ENCODE data around the gene PERM1.
"Not testable (repeated sequence)": the region's sequence is repeated elsewhere in the genome, so short reads cannot be mapped to it uniquely, and the experiment has no call there.

PERM1 gene, protein sequence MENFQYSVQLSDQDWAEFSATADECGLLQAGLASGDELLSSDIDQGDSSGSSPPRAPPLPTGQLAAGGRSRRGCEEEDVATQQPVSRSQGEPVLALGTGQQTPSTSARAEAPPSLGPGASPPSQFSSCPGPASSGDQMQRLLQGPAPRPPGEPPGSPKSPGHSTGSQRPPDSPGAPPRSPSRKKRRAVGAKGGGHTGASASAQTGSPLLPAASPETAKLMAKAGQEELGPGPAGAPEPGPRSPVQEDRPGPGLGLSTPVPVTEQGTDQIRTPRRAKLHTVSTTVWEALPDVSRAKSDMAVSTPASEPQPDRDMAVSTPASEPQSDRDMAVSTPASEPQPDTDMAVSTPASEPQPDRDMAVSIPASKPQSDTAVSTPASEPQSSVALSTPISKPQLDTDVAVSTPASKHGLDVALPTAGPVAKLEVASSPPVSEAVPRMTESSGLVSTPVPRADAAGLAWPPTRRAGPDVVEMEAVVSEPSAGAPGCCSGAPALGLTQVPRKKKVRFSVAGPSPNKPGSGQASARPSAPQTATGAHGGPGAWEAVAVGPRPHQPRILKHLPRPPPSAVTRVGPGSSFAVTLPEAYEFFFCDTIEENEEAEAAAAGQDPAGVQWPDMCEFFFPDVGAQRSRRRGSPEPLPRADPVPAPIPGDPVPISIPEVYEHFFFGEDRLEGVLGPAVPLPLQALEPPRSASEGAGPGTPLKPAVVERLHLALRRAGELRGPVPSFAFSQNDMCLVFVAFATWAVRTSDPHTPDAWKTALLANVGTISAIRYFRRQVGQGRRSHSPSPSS

DNA sequence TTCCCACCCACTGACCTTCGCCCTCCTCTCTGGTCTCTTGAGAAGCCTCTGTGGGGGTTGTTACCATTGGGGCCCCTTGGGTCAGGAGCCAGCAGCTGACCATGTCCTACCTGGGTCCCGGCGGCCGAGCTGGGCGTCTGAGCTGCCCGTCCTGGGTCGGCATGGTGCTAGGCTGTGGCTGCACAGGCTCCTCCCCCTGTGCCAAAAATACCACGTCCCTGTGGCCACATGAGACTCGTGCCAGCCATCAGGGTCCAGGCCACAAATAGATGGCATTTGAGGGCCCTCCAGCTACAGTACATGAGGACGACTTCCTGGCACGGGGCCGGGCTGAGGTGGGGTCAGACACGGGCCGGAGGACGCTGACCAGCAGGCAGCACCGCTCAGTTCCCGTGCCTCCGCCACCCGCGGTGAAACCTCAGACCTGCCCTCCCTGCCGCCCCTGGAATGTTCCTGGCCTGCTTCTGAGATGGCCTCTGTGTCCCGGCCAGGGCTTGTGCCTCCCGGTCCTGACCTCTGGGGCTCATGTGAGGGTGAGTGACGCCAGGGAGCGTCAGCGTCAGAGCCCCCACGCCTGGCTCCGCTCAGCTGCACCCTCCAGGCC lies at the start of gene PERM1:
PERM1 (minus strand) TSS at position 139 of the 604 bp plus-strand sequence. CDS start 1,064 bp downstream, outside the sequence.
- DNase-seq (ENCODE audit: extremely low read depth in 1 of 2, low read depth in 1 of 2) = no peak

DNA sequence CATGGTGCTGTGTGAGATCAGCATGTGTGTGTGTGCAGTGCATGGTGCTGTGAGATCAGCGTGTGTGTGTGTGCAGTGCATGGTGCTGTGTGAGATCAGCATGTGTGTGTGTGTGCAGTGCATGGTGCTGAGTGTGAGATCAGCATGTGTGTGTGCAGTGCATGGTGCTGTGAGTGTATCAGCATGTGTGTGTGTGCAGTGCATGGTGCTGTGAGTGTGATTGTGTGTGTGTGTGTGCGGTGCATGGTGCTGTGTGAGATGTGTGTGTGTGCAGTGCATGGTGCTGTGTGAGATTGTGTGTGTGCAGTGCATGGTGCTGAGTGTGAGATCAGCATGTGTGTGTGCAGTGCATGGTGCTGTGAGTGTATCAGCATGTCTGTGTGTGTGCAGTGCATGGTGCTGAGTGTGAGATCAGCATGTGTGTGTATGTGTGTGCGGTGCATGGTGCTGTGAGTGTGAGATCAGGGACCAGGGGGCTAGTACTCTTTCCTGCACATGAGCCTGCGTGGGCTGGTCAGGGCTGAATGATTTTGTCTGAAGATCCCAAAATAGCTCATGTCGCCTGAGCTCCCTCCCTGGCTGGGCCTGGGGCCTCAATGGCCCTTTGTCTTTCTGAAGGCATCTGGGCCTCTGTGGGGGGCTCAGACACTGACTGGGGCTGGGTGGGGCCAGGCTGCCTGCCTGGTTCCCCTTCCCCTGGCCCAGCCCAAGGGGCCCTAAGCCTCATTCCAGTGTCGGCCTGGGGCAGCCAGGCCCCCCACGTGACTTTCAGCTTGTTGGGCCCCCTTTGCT lies 49.2 kb upstream of the PERM1 start:
- not testable (repeated sequence) for DNase-seq (ENCODE audit: extremely low read depth in 1 of 2, low read depth in 1 of 2)

DNA sequence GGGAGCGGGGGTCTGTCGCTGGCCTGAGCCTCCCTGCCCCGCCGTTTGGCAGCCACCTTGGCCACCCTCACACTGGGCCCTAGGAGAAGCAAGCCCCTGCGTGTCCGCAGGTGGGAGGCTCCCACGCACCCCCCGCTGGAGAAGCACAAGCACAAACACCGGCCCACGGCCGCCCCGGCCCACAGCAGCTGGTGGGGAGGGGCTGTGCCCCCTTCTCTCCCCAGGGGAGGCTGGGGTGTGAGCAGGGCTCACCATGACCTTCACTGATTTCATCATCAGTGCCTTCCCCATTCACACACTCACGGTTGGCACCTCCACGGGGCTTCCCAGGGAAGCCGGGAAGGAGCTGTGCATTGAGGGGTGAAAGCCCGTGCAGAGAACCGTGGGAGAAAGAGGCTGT lies 45.9 kb upstream of the PERM1 start:
- DNase-seq (ENCODE audit: extremely low read depth in 1 of 2, low read depth in 1 of 2) = no peak

DNA sequence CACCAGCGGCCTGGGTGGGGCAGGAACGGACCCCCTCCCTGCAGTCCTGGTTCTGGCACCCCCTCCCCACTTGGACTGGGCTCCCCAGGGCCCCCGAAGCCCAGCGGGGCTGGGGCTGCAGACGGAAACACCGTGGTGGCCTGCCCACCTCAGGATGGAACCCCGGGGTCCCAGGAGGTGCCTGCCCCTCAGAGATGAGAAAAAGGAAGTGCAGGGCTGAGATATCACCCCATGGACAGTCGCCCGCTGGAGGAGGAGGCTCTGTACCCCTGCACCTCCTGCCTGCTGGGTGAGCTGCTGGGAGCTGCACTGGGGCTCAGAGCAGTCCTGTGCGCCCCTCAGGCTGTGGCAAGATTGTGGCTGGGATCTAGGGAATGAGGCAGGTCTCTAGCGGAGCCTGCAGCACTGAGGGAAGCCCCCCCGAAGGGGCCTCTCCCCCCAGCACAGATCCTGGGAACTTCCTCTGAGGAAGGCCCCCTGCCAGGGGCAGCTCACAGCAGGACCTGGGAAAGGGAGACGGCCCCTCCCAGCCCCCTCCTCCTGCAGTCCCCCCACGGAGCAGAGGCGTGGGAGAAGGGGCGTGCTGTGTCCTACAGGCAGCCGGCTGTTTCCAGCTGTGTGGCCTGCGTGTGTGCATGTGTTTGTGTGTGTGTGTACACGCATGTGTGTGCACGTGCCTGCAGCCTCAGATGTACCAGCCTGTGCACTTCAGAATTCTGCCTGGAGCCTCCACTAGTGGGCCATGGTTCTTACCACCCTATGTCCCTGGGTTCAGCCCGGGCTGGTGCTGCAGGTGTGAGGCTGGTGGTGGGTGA lies 44.9 kb upstream of the PERM1 start:
- DNase-seq (ENCODE audit: extremely low read depth in 1 of 2, low read depth in 1 of 2) = no peak

DNA sequence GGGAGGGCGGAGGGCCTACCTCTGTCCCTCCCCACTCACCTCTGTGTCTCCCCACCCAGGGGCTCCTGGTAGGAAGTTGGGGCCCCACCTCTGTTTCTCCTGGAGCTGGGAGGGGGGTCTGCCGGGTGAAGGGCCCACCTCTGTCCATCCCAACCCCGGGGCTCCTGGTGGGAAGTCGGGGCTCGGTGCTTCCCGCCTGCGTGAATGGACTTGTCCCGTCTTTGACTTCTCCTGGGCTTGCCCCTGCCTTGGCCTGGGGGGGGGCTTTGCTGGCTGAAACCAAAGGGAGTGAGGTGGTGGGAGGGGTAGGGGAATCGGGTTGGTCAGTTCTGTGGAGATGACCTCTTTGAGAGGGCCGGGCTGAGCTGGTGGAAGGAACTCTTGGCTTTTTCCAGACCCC lies 43.8 kb upstream of the PERM1 start:
- DNase-seq (ENCODE audit: extremely low read depth in 1 of 2, low read depth in 1 of 2) = no peak

DNA sequence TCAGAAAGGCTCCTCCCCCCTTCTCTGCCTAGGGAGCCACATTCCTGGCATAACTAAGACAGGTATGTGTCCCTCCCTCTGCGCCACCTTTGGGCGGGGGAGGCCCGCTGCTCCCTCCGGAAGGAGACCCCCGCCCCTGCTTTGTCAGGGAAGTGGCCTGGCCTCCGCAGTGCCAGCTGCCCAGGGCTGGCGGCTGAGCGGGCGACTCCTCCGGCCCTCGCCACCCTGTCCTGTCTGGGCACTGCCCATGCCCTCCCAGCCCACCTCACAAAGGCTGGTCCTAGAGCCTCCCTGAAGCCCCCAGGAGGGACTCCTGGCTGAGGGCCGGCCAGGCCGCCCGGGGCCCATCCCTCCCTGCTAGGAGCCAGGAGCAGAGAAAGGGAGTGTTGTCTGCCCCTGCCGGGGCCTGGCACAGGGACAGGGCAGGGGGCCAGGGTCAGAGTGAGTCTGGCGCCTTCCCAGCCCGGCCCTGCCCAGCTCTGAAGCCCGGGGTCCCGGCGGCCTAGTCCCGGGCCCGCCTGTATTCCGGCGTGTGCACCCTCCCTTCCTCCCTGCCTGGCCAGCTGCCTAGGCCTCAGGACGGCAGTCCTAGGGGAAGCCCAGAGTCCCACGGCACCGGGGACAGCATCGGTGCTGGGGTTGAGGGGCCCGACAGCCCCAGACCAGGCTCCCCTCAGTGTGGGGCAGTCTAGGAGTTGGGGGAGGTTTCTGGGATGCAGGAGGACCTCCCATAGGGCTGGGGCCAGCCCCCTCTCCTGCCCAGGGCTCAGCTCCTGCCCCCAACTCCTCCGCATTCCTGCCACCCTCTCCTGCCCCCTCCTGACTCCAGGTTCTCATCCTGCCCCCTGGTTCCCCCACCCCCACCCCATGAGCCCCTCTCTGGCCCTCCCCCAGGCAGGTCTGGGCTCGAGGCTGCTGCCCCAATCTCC lies 43.1 kb upstream of the PERM1 start:
- no peak for DNase-seq (ENCODE audit: extremely low read depth in 1 of 2, low read depth in 1 of 2)

DNA sequence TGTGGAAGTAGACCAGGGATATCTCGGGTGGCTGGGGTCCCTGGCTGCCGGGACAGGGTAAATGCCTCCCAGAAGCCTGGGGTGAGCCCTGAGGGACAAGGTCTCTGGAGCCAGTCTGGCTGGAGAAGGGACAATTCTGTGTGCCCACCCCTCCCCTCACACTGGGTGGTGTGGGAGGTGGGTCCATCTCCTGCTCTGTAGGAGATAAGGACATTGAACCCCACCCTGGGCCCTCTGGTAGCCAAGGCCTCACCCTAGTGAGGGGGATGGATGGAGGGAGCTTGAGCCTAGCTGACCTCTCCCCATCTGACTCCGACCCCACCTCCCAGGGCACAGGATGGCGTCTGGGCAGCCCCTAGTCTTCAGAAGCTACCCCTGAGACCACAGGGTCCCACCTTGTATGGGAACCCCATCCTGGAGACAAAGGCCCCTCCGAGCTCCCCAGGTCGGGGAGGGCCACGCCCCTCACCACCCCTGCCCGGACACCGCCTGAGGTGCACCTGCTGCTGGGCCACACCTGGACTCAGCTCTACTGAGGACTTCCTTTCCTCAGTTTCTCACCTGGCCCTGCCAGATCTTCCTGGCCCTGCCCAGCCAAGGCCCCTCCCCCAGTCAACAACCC lies 42.4 kb upstream of the PERM1 start:
- no peak for DNase-seq (ENCODE audit: extremely low read depth in 1 of 2, low read depth in 1 of 2)

DNA sequence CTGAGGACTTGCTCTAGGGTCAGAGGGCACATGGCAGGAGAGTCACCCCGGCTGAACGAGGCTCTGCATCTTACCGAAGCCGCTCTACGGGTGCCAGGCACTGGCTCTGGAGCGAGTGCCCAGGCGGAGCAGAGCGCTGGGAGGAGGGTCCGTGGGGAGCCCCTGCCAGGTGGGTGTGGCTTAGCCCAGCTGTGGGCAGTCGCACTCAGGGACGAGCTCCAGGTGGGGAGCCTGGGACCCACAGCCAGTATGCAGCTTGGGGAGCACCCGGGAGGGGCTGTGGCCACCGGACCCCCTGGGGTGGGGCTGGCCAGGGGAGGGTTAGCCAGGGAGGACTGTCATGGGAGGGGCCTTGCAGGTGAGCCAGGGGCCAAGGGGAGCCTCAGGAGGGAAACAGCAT lies 41.8 kb upstream of the PERM1 start:
- DNase-seq (ENCODE audit: extremely low read depth in 1 of 2, low read depth in 1 of 2) = no peak

DNA sequence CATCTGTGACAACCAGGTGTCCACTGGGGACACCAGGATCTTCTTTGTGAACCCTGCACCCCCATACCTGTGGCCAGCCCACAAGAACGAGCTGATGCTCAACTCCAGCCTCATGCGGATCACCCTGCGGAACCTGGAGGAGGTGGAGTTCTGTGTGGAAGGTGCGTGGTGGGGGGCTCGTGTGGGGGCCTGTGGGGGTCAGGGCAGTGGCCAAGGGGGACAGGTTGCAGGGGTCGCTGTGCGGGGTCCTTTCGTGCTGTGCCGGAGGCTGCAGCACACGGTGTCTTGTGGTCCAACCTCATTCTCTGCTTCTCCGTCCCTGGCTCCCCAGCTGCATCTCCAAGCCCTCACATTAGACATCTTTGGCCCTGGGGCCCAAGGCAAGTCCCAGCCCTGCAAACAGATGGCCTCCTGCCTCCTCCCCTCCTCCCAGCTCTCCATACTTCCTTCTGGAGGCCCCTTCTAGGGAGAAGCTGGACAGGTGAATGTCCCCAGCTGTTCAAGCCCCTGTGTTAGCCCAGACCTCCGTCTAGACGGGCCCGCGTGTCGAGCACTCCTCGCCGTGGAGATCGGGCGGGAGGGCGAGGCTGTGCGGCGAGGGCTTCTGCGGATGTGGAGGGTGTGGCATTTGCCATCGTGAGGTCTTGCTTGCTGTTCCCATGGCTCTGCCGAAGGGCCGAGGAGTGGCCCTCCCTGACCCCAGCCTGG lies 40.6 kb upstream of the PERM1 start:
- DNase-seq (ENCODE audit: extremely low read depth in 1 of 2, low read depth in 1 of 2) = no peak

DNA sequence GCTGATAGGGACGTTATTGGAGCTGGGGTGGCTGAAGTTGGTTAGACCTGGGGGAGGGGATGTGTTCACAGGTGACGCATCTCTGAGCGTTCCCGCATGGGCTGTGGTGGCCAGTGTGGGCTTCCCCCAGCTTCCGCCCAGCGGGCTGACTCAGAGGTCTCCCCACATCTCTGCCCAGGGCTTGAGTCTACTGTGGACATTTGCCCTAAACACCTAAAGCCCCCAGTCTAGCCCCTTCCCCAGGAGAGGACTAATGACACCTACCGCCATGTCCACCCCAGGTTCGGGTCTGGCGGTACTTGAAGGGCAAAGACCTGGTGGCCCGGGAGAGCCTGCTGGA lies 40.0 kb upstream of the PERM1 start:
- DNase-seq (ENCODE audit: extremely low read depth in 1 of 2, low read depth in 1 of 2) = no peak

DNA sequence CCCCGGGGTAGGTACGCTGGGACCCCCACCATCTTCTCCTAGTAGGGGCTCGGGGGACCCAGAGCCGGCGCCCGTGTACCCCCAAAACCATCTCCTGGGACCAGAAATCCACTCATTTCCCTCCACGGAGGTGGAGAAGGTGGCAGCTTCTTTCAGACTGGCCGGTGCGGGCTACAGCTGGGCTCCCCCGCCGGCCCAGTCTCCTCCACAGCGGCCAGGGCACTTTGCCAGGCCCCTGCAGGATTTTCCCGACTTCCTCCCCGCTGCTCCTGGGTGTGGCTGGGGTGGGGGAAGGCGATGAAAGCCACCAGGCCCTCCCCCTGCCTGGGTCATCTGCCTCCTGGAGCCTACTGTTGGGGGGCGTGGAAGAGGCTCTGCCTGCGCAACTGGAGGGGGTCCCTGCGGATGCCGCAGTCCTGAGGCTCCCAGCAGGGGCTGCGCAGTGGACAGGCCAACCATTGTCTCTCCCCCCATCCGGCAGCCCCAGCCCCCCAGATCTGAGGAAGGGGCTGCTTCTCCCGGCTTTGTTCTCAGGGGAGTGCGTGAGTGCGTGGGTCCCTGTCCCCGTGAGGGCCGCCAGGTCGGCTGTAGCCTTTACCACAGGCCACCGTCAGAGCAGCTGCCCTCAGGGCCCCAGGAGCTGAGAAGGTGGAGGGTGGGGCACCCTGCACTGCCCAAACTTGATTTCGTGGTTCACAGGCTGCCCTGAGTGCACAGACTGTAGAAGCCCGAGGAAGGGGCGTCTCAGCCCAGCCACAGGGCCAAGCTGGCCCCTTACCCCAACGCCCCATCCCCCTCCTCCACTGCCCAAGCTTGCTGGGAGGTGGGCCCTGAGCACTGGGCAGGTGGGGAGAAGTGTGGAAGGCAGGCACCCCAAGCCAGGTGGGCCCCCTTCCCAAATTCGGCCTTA lies 39.4 kb upstream of the PERM1 start:
- no peak for DNase-seq (ENCODE audit: extremely low read depth in 1 of 2, low read depth in 1 of 2)

DNA sequence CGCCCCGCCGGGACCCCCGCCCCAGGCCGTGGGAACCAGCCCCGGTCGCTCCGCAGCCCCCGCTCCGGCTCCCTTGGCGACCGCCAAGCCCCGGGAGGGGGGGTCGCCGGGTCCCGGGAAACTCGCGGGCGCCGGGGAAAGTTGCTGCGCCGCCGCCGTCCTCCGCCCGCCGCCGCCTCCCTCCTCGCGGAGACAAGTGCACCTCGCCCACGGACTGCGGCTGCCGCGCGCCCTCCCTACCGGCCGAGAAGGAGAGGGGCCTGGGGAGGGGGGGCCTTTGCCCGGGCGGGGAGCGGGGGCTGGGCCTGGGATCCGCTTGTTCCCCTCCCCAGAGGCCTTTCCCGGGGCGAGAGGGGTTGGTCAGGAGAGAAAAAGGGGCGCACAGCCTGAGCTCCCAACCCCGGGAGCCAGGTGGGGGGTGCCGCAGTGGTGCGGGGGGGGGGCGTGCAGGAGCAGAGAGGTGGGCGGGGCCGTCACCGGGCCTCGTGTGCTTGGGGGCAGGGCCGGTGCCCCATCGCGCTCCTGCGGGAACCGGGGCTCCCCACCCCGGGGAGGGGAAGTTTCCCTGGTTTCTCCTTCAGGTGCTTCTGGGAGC lies 38.6 kb upstream of the PERM1 start:
- no peak for DNase-seq (ENCODE audit: extremely low read depth in 1 of 2, low read depth in 1 of 2)

DNA sequence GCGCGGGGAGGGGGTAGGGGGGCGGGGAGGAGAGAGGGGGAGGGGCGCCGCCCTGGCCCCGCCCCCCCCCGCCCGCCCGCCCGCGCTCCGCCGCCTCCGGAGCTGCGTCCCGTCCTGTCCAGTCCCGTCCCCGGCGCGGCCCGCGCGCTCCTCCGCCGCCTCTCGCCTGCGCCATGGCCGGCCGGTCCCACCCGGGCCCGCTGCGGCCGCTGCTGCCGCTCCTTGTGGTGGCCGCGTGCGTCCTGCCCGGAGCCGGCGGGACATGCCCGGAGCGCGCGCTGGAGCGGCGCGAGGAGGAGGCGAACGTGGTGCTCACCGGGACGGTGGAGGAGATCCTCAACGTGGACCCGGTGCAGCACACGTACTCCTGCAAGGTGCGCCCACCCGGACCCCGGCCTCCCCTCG lies 38.1 kb upstream of the PERM1 start, which contains the start of gene AGRN:
AGRN (plus strand) TSS at position 121 of the 405 bp plus-strand sequence; CDS start at position 174, 53 bp downstream.
- DNase-seq (ENCODE audit: extremely low read depth in 1 of 2, low read depth in 1 of 2) = no peak

DNA sequence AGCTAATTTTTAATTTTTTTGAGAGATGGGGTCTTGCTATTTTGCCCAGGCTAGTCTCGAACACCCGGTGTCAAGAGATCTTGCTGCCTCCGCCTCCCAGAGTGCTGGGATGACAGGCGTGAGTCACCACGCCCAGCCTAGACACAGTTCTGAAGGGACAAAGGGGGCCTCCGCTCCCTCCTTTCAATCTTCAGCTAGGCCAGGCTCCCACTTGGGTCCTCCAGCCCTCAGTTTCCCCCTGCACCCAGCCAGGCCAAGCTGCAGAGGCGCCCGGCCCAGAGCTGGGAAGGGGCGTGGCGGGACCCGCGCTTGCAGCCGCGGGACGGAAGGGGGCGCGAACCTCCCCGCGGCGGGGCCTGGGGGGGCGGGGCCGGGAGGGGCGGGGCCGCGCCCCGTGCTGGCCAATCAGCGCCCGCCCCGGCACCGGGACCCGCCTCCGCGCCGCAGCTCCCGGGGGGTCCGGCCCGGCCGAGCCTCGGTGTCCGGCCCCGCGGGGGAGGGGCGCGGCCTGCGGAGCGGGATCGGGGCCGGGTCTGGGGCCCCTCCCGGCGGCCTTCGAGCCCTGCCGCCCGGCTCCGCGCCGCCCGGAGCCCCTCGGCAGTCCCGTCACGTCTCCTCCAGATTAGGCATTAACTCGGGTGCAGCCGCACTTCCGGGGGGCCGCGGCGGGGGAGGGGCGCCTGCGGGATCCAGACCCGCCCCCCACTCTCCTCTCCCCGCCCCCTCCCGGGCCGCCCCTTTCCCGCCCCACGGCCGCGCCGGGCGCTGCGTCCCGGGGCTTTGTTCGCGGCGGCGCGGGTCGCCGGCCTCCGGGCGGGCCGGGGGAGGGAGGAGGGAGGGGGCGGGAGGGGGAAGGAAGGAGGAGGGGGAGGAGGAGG lies 37.5 kb upstream of the PERM1 start:
- peak in 1 of 2 donors; percentile 69 for DNase-seq (ENCODE audit: extremely low read depth in 1 of 2, low read depth in 1 of 2)

DNA sequence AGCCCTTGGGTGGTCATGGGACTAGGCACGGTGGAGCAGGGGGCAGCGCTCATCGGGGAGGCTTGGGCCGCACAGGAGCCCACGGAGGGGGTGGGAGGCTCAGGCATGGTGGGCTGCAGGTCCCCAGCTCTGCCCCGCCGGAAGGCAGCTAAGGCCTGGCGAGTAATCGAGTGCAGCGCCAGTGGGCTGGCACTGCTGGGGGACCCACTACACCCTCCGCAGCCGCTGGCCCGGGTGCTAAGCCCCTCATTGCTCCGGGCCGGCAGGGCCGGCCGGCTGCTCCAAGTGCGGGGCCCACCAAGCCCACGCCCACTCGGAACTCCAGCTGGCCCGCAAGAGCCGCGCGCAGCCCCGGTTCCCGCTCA lies 36.4 kb upstream of the PERM1 start:
- DNase-seq (ENCODE audit: extremely low read depth in 1 of 2, low read depth in 1 of 2) = not testable (repeated sequence)
